K562 (cell line): Measurements from ENCODE around the gene DAAM1.

Experiments
- CTCF ChIP-seq, 3 experiments: IDR thresholded peaks in 2 of 3; conservative IDR thresholded peaks in 1 of 3; 2 replicates each; pipeline ENCODE4 v1.5.1; 2011 to 2012; ENCODE audit warnings: low read length in 3 of 3, mild to moderate bottlenecking in 3 of 3, control low read depth in 2 of 3, improper control_type of control experiment in 1 of 3, inconsistent platforms in 1 of 3, low read depth in 1 of 3, mixed read lengths in 1 of 3, moderate library complexity in 1 of 3; ENCODE audit not compliant: insufficient read depth in 2 of 3
- ETV6 ChIP-seq, 3 experiments: fragments of 150-350 bp in 1 of 3; sonication (generic) in 1 of 3; formaldehyde crosslinking in 1 of 3; IDR thresholded peaks; 2 replicates each; pipeline versions ENCODE4 v1.6.1 to v1.8.0; 2014 to 2022; ENCODE audit warnings: borderline replicate concordance in 2 of 3, low read depth in 2 of 3, antibody characterized with exemption in 1 of 3, low read length in 1 of 3, mild to moderate bottlenecking in 1 of 3, missing genetic modification reagents in 1 of 3
- FOXJ3 ChIP-seq: sonication (generic); formaldehyde crosslinking; IDR thresholded peaks from 2 replicates; pipeline ENCODE4 v1.4.0; 2020; ENCODE audit warnings: mild to moderate bottlenecking, missing genetic modification reagents
- FOXP4 ChIP-seq: sonication (generic); formaldehyde crosslinking; IDR thresholded peaks from 2 replicates; pipeline ENCODE4 v1.8.0; 2022; ENCODE audit warnings: mild to moderate bottlenecking, missing genetic modification reagents, borderline replicate concordance
- NR4A1 ChIP-seq, 2 experiments: fragments of 250-450 bp in 1 of 2; fragments of 450-650 bp in 1 of 2; sonication (Bioruptor Pico) in 1 of 2; IDR thresholded peaks; 2 replicates each; pipeline versions ENCODE4 v1.4.0 to v1.6.1; 2016 to 2020; ENCODE audit warnings: mild to moderate bottlenecking in 2 of 2, missing compliant biosample characterization in 1 of 2, missing genetic modification characterization in 1 of 2, moderate library complexity in 1 of 2
- PKNOX1 ChIP-seq: fragments of 450-650 bp; IDR thresholded peaks from 2 replicates; pipeline ENCODE4 v1.6.1; 2016
- POLR2A ChIP-seq: fragments of 450-650 bp; conservative IDR thresholded peaks from 2 replicates; pipeline ENCODE4 v1.6.1; 2016
- ZNF12 ChIP-seq: sonication (generic); formaldehyde crosslinking; IDR thresholded peaks from 2 replicates; pipeline ENCODE4 v1.4.0; 2020; ENCODE audit warnings: mild to moderate bottlenecking, missing genetic modification reagents

GRCh38 chr14:59349258-59349701 is 160.8 kb downstream of the DAAM1 start:
- no peak for TF ChIP-seq POLR2A
- no peak for TF ChIP-seq ZNF12 (CRISPR knock-in tag)
- no peak for TF ChIP-seq FOXJ3 (CRISPR knock-in tag)
- TF ChIP-seq FOXP4 (CRISPR knock-in tag): no peak
- TF ChIP-seq PKNOX1: no peak
- TF ChIP-seq ETV6 (IDR thresholded peaks at IDR 0.05; ENCODE audit: borderline replicate concordance in 1 of 2, low read depth in 2 of 2, low read length in 1 of 2): no peak
- TF ChIP-seq ETV6 (CRISPR knock-in tag; IDR thresholded peaks at IDR 0.05; ENCODE audit: borderline replicate concordance): no peak
- no peak for TF ChIP-seq NR4A1 (CRISPR knock-in tag; IDR thresholded peaks at IDR 0.05)
- TF ChIP-seq NR4A1 (tag; IDR thresholded peaks at IDR 0.05): no peak
- TF ChIP-seq CTCF (IDR thresholded peaks at IDR 0.05 in 2 of 3, conservative IDR thresholded peaks at IDR 0.05 in 1 of 3; ENCODE audit: insufficient read depth in 2 of 3, low read depth in 1 of 3, low read length in 3 of 3): no peak
